B cell (primary cell): ENCODE results near the gene SEPTIN3.

ENCODE experiments used
- CTCF ChIP-seq: fragments of 200-600 bp; IDR thresholded peaks from one replicate; pipeline ENCODE4 v1.8.0; 2022; ENCODE audit warnings: antibody characterized with exemption, mild to moderate bottlenecking
- EZH2 ChIP-seq: IDR thresholded peaks from 2 replicates; pipeline ENCODE4 v1.6.1; 2012; ENCODE audit warnings: borderline replicate concordance, low read depth, mild to moderate bottlenecking, moderate library complexity, low read length; ENCODE audit not compliant: insufficient read depth, poor library complexity, severe bottlenecking

DNA sequence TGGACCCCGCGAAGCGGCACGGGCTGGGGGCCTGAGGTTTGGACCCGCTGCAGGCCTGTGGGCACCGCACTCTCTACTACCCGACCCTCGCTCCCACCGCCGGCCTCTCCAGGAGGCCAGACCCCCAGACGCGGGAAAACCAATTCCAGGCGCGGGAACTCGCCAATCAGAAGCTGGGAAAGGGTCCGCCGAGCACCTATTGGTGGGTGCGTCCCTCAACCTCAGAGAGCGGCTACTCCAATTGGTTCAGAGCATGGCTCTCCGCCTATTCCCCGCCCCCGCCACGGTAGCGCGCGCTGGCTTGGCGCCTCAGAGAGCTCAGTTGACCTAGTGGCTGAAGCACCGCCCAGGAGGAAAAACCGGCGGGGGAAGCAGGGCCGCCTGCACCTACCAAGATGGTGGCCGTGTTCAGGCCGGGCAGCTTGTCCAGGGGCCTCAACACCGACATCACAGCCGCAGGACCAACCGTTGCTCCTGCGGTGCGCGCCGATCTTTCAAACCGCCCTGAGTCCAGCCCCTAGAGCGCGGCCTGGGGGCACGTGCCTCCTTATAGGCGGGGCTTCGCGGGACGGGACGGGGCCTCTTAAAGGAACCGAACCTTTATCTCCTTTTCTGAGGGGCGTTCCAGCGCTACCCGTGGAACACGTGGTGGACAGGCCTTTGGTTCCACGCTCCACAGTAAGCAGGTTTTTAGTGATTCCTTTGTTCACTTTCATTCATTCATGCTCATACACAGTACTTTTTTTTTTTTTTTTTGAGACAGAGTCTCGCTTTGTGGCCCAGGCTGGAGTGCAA lies 22.4 kb upstream of the SEPTIN3 start, which contains the start of gene CENPM:
- no peak for TF ChIP-seq CTCF
- no peak for TF ChIP-seq EZH2
